ENCODE data around the gene IFNL4.
"Not testable (repeated sequence)": the region's sequence is repeated elsewhere in the genome, so short reads cannot be mapped to it uniquely, and the experiment has no call there.

Gene IFNL4

DNA sequence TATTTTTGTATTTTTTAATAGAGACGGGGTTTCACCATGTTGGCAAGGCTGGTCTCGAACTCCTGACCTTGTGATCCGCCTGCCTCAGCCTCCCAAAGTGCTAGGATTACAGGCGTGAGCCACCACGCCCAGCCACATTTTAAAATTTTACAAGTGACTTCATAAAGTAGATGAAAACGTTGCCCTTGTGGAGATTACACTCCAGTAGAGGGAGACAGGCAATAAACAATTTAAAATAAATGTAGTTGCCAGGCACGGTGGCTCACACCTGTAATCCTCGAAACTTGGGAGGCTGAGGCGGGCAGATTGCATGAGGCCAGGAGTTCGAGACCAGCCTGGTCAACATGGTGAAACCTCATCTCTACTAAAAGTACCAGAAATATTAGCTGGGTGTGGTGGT, 29.5 kb downstream of the IFNL4 start:
- DNase-seq = not testable (repeated sequence)

DNA sequence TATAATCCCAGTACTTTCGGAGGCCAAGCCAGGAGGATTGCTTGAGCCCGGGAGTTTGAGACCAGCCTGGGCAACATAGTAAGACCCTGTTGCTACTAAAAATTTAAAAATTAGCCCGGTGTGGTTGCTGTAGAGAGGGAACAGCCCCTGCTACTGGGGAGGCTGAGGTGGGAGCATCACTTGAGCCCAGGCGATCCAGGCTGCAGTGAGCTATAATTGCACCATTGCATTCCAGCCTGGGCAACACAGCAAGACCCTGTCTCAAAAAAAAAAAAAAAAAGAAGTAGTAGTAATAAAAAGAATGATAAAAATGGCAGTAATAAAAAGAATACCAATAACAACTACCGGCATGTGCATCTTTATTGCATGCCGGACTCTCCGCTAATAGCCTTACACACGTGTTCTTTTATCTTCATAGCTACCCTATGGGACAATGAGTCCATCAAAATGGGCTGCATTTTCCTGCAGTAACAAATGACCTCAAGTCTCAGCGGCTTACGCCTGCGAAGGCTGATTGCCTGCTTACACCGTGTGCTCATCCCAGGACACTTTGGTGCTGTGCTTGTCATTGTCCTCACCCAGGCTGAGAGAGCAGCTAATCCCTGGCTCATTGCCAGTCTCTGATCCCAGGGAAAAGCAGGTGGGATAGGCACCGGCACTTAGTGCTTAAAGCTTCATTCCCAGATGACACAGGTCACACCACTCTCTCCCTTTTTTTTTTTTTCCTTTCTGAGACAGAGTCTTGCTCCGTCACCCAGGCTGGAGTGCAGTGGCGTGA, 30.2 kb downstream of the IFNL4 start:
- DNase-seq = no peak

DNA sequence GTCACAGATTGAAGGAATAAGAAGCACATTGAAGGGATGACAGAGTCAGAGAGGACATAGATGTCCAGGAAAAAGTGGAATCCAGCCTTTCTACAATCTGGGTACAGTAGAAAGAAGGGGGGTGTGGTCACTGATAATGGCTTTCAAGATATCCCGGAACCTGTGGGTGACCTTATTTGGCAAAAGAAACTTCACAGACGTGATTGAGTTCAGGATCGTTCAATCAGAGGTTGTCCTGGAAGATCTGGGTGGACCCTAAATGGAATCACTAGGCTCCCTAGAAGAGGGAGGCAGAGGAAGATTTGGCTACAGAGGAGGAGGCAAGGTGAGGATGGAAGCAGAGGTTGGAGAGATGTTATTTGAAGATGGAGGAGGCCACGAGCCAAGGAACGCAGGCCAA, 31.6 kb downstream of the IFNL4 start:
- DNase-seq = no peak

DNA sequence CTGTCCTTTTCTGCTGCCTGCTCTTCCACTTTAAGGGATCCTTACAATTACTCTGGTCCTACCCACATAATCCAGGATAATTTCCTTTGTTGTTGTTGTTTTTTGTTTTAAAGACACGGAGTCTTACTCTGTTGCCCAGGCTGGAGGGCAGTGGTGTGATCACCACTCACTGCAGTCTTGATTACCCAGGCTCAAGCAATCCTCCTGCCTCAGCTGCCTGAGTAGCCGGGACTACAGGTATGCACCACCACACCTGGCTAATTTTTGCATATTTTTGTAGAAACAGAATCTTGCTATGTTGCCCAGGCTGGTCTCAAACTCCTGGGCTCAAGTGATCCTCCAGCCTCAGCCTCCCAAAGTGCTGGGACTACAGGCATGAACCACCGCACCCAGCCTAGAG, 33.3 kb downstream of the IFNL4 start:
- DNase-seq = not testable (repeated sequence)

DNA sequence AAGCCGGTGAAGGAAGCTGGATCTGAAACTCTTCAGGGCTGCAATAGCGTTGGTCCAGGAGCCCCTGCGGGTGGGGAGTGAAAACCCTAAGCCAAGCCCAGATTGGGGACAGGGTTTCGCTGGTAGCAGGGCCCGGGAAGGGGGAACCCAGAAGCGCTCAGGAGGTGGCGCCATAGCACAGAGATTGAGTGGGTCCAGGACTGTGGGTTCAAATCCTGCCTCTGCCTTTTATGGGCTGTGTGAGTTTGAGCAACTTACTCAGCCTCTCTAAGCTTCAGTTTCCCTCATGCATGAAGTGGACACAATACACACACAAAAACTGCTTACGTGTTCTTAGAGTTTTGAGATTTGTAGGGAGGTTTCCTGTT, 36.3 kb downstream of the IFNL4 start:
- no peak for DNase-seq

DNA sequence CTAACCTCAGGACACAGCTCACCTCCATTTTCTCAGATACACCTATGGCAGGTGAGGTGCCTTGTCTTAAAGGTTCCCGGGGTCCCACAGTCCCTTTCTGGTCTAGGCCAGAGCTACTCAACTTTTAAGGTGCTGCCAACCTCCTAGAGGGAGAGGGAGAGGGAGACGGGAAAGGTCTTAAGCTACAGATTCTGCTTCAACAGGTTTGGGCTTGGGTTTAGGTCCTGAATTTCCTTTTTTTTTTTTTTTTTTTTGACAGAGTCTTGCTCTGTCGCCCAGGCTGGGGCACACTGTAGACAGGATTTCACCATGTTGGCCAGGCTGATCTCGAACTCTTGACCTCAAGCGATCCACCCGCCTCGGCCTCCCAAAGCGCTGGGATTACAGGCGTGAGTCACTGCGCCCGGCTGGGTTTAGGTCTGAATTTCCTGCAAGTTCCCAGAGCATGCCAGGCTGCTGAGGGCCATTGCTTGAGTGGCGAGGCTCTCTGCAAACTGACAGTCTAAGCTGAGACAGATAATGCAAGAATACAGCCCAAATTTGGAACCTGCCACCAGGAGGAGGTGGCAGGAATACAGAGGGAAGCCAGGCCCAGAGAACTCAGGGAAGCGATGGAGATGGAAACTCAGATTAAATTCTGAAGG, 36.8 kb downstream of the IFNL4 start:
- DNase-seq = no peak

DNA sequence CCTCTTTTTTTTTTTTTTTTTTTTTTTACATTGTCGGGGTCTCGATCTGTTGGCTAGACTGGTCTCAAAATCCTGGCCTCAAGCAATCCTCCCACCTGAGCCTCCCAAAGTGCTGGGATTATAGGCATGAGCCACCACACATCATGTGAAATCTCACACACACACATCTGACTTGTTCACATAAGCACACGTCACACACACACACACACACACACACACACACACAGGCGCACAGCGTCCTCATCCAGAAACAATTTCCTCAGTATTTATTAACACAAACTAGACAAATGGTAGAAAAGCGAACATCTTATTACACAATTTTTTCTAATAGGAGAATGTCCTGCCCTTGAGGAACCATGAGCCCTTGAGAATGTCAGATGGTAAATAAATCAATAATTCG, 39.5 kb downstream of the IFNL4 start:
- DNase-seq = no peak

DNA sequence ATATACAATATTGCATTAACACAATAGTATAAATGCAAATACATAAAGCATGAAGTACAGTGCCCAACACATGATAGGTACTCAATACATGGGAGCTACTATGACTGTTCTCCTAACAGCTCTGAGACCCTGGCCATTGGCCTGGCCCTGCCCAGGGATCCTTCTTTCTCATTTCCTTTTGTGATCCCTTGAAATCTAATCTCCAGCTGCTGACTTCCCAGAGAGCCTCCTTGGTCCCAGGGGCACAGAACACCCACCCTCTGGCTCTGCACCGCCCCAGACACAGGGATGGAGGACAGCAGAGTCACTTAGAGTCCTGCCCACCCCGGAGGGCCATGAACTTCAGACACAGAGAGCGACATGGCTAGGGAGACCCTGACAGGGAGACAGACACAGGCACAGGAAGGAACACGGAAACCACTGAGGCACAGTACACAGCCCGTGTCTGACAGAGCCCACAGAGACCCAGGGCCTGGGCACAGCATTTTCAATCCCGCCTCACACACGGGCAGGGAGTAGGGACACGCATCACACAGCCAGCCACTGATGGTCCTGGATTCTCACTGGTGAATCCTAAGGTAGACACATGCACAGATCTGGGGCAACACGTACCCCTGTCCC, 40.4 kb downstream of the IFNL4 start:
- no peak for DNase-seq

DNA sequence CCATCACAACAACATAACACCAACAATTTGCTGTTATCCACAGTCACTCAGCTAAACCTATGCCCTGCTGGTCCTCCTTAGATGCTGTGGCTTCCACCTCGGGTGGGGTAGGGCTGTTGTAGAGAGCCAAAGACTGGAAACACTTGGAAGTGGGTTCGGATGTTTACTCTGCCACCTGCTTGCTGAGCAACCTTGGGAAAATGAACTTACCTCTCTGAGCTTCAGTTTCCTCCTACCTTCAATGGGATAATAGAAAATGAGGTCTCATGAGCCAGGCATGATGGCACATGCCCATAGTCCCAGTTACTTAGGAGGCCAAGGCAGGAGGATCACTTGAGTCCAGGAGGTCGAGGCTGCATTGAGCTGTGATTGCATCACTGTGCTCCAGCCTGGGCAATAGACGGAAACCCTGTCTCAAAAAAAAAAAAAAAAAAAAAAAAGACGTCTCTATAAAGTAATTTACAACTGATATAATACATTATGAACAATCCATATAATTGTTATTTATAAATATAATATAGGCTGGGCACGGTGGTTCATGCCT, 41.3 kb downstream of the IFNL4 start:
- DNase-seq = no peak

DNA sequence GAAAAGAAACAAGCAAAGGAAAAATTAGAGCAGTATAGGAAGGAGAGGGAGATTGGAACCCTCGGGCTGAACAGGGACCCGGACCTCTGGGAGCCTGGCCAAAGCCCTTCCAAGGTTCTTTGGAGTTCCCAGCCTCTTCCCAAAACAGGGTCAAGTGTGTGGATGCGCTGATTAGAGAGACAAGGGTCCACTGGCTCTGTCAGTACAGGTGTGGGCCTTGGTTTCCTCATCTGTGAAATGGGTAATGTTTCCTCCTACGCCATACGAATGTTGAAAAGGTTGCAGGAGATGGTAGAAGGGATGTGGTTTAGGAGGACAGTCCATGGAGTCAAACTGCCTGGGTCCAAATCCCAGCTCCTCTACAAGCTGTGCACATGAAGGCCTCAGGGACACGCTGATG, 42.5 kb downstream of the IFNL4 start:
- no peak for DNase-seq

DNA sequence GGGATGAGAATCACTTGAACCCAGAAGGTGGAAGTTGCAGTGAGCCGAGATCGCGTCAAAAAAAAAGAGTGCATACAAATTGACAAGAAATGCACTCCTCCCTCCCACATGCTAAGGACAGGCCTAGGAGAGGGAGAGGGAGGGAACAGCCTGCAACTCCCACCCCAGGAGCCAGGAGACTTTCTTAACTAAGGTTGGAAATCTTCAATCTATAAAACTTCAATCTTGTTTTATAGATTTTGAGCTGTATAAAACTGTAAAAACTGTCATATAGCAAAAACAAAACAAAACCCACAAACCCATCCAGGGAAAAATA, 43.2 kb downstream of the IFNL4 start:
- no peak for DNase-seq

DNA sequence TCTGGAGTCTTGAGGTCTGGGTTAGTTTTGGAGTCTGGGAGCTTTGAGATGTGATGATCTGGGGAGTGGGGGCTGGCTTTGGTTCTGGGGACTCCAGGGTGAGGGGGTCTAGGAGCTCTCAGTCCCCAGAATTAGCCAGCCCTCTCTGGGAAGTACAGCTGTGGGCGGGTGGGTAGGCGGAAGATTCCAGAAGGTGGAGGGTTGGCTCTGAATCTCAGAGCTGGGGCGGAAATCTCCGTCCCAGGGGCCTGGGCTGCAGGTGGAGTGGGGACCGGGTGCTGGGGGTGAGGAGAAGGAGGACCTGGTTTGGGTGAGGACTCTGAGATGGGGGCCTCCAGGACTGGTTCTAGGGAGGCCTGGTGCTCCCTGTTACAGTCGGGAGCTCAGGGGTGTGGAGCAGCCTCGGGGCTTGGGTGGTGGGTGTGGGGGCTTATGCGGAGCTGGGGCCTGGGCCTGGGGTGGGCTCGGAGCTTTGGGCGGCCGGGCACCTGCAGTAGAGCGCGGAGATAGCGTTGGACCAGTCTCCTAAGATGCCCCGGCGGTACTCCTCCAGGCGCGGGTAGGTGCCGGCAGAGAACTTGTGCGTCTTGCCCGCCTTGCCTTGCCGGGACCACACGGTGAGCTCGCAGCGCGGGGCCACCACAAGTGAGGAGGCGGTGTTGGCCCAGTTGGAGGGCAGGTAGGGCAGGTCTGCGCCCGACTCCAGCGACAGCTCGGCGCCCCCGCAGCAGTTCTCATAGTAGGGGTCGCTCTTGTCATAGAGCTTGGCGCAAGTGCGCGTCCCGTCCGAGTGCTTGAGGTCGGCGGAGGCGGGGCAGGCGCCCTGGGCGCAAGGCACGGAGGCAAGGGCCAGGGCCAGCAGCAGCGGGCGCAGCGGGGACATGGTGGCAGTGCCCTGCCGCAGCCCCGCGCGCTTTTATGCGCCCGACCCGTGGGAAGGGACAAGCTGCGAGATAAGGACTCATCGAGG, 45.0 kb downstream of the IFNL4 start, which contains the start of gene SYCN:
Gene SYCN, minus strand, starts transcription at position 892 of the 970 bp plus-strand sequence. Its CDS starts 9 bp downstream, at position 883.
- no peak for DNase-seq

DNA sequence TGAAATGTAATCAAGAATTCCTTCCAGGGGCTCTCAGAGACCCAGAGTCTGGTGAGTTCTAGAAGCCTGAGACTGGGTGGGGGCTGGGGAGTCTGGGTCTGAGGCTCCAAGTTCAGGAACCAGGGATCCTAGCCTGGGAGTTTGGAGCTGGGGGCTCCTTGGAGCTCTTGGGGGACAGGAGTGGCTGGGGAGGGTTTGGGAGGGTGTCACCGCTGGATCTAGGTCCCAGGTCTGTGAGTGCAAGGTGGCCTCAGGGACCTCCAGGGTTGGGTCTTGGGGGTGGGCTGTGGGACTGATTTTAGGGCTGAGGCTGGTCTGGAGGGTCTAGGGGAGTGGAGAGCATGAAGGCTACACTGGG, 45.7 kb downstream of the IFNL4 start:
- no peak for DNase-seq

DNA sequence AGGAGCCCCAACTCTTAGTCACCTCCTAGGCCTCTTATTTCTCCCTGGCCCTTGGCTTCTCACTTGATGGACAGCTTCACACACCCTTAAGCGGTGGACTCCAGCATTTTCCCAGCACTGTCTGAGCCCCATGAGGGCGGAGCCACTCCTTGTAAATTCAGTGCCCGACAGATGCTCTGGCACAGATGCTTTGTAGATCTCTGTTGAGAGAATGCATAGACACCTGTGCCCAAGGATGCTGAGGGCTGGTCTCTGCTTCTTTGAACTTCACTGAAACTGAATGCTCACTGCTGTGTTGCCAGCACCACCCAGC, 47.9 kb downstream of the IFNL4 start:
- DNase-seq = no peak

DNA sequence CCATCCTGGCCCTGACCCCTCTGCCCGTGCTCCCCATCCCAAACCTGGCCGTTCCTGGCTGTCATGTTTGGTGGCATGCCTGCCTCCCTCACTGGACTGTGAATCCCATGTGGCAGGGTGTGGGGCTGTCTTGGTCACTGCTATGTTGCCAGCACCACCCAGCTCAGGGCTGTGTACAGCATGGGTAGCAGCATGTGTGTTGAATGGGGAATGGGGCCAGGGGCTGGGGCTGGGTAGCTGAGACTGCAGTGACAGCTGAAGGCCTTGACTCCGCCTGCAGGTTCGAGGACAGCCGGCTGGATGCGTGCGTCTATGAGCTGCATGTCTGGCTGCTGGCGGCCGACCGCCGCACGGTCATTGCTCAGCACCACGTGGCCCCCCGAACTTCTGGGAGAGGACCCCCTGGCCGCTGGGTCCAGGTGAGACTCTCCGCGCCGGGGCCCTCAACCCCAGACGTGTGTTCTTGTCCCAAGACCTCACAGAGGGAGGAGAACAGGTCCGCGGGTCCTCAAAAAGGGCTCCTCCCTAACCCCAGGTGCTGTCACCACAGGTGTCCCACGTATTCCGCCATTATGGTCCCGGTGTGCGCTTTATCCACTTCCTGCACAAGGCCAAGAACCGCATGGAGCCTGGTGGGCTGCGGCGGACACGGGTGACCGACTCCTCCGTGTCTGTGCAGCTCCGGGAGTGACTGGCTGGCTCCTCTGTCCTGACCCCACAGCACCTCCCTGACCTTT, 48.4 kb downstream of the IFNL4 start:
- DNase-seq = no peak

DNA sequence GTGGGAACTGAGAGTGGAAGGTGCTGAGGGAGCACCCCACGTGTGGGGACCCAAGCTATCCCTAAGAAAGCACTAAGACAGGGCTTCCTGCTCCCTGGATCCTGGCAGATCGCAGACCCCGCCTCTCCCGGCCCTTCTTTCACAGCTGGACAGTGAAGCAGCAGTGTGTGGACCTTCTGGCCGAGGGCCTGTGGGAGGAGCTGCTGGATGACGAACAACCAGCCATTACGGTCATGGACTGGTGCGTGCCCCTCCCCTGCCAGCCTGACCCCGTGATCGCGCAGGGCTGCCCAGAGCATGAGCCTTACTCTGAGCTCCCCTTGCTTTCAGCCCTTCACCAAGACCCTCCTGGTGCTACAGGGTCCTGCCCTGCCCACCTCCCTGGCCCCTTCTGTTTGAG, 49.6 kb downstream of the IFNL4 start:
- DNase-seq = no peak

DNA sequence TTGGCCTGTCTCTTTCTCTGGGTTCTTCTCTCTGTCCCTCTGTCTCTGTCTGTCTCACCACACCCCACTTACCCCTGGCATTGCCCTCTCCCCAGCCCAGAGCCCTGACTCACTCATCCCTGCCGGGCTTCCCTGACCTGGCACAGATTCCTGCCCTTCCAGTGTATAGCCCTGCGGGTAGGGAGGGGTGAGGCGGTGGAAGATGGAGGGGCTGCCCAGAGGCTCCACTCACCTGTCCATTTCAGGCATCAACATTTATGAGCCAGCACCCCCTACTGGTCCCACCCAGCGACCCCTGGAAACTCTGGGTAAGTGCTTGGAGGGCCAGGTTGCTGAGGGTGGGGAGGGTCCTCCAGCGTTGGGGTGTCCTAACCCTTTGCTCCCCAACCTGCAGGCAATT, 50.8 kb downstream of the IFNL4 start:
- no peak for DNase-seq

DNA sequence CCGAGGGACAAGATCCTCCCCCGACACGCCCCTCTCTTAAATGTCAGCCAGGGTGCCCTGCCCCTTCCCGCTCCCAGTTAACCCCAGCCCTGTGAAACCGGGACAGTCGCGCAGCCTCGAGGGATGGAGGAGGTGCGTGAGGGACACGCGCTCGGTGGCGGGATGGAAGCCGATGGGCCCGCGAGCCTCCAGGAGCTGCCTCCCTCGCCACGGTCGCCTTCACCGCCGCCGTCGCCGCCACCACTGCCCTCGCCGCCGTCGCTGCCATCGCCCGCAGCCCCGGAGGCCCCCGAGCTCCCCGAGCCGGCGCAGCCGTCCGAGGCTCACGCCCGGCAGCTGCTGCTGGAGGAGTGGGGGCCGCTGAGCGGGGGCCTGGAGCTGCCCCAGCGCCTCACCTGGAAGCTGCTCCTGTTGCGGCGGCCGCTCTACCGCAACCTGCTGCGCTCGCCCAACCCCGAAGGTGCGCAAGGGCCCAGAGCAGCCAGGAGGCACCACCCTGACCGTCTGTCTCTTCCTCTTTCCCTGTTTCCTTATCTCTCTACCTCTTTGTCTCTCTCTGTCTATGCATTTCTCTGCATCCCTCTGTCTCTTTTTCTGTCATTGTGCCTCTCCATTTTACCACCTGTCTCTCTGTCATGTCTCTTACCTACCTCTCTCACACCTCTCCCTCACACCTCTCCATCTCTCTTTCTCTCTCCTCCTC, 51.6 kb downstream of the IFNL4 start, which contains the start of gene NCCRP1:
Gene NCCRP1, plus strand, starts transcription at position 105 of the 703 bp plus-strand sequence. Its CDS starts 19 bp downstream, at position 124.
- no peak for DNase-seq

DNA sequence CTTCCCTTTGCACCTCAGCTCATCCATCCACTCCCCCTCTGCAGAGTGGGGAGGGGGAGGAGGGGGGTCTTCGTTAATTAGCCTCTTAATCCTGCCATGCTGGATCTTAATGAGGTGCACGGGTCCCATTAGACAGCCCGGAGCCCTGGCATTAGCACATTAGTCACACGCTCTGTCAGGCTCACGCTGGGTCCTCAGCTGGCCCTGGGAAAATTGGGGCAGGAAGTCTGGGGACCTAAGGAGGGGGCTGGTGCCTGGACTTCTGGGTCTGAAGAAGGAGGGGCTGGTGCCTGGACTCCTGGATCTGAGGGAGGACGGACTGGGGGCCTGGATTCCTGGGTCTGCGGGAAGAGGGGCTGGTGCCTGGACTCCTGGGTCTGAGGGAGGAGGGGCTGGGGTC, 52.3 kb downstream of the IFNL4 start:
- no peak for DNase-seq
